ENCODE data around the gene MLST8.

The MLST8 gene

DNA sequence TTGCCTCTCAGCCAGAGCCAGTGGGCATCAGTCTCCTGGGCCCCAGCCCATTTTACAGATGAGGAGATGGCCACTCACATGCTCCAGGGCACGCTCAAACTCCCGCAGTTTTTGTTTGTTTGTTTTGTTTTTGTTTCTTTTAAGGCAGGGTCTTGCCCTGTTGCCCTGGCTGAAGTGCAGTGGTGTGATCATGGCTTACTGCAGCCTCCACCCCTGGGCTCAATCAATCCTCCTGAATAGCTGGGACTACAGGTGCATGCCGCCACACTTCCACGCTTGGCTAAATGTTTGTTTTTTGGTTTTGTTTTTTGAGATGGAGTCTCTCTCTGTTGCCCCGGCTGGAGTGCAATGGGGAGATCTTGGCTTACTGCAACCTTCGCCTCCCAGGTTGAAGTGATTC is 21.7 kb downstream of the MLST8 start:
- H3K4me3 ChIP-seq (ENCODE audit: low read length) = no peak overlapping the region
- H3K4me1 ChIP-seq (ENCODE audit: insufficient read depth, low read length) = no peaks in the 10 kb centered on the region
- no peak overlapping the region for H3K9ac ChIP-seq (ENCODE audit: low read depth, low read length)
- H3K27me3 ChIP-seq (ENCODE audit: insufficient read depth, low read length) = no peaks in the 10 kb centered on the region
- no peak overlapping the region for H3K27ac ChIP-seq (ENCODE audit: low read depth, low read length)
- 89% methylated on average over 6 of the region's 6 CpGs for WGBS
- peaks cover 28% of the 10 kb centered on the region for H3K36me3 ChIP-seq (ENCODE audit: insufficient read depth, low read length)
- no peaks in the 10 kb centered on the region for H3K9me3 ChIP-seq (ENCODE audit: insufficient read depth, low read depth, low read length)

DNA sequence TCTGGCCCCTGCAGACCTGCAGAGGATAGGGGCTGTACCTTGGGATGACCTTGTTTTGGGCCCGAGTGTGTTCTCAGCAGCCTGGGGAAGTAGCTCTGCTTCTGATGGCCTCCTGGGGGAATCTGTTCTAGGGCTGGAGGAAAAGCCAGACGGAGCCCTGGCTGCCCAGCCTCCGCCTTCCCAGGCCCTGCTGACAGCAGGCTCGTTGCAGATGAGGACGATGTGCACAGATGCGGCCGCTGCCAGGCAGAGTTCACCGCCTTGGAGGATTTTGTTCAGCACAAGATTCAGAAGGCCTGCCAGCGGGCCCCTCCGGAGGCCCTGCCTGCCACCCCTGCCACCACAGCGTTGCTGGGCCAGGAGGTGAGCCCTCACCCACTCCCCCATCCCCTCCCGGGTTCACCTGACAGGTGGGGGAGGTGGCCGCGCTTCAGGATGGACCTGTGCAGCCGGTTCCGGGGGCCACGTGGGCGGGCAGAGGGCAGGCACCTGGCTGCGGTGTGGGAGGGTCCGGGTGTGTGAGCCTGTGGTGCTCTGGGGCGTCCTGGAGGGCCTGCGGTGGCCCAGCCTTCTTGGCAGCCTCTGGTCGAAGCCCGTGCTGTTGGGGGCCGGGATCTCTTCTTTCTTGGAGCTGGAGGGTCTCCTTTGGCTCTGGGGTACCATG is 23.0 kb downstream of the MLST8 start:
- Histone ChIP-seq H3K27ac (ENCODE audit: low read depth, low read length) (no peak overlapping the region), H3K4me3 (ENCODE audit: low read length) (no peak overlapping the region), H3K36me3 (ENCODE audit: insufficient read depth, low read length) (peaks cover 42% of the 10 kb centered on the region), H3K9me3 (ENCODE audit: insufficient read depth, low read depth, low read length) (no peaks in the 10 kb centered on the region), H3K9ac (ENCODE audit: low read depth, low read length) (no peak overlapping the region), H3K27me3 (ENCODE audit: insufficient read depth, low read length) (no peaks in the 10 kb centered on the region), H3K4me1 (ENCODE audit: insufficient read depth, low read length) (no peaks in the 10 kb centered on the region)
- 96% methylated on average over 25 of the region's 25 CpGs for WGBS

DNA sequence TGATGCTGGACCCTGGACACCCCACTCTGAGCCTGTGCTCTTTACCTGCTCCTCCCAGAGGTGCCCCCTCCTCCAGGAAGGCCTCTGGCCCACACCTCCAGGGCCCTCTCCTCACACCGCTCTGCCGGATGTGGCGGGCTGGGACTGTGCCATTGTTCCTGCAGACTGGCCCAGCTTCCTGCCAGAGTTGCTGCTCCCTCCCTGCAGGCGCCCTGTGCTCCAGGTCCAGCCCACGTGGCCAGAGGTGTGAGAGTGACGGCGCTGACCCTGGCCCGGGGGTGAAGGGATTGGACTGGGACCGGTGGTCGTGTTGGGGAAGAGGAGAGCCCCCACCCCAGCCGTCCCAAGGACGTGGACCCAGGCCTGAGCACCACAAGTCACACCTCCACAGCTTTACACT is 23.8 kb downstream of the MLST8 start:
- WGBS = 96% methylated on average over 12 of the region's 12 CpGs
- H3K27ac ChIP-seq (ENCODE audit: low read depth, low read length) = no peak overlapping the region
- no peaks in the 10 kb centered on the region for H3K27me3 ChIP-seq (ENCODE audit: insufficient read depth, low read length)
- H3K9ac ChIP-seq (ENCODE audit: low read depth, low read length) = no peak overlapping the region
- H3K36me3 ChIP-seq (ENCODE audit: insufficient read depth, low read length) = peaks cover 49% of the 10 kb centered on the region
- no peaks in the 10 kb centered on the region for H3K9me3 ChIP-seq (ENCODE audit: insufficient read depth, low read depth, low read length)
- H3K4me1 ChIP-seq (ENCODE audit: insufficient read depth, low read length) = no peaks in the 10 kb centered on the region
- H3K4me3 ChIP-seq (ENCODE audit: low read length) = no peak overlapping the region

DNA sequence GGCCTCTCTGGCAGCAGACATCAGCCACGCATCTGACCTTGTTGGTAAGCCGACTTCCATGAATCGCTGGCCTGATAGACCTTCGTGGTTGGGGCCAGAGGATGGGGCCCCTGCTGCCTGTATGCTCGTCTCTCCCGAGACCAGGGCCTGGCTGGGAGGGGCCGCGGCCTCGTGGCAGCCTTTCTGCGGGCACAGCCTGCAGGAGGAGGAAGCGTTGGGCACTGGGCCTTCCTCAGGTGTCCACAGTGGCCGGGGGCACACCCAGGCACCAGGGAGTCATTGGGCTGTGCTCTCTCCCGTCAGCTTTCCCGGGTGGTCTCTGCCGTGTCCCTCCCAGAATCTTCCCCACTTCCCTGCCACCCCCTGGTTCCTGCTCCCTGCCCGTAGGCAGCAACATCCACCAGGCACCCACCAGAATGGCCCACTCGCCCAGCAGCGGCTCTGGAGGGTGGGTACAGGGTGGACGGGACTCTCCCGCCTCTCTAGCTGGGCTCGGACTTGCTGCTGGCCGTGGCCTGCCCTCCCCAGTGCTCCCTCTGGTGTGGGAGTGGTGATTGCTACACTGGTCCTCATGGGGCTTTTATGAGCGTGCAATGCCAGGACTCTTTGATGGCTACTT is 24.5 kb downstream of the MLST8 start:
- 94% methylated on average over 23 of the region's 23 CpGs for WGBS
- no peaks in the 10 kb centered on the region for H3K4me1 ChIP-seq (ENCODE audit: insufficient read depth, low read length)
- peaks cover 53% of the 10 kb centered on the region for H3K36me3 ChIP-seq (ENCODE audit: insufficient read depth, low read length)

DNA sequence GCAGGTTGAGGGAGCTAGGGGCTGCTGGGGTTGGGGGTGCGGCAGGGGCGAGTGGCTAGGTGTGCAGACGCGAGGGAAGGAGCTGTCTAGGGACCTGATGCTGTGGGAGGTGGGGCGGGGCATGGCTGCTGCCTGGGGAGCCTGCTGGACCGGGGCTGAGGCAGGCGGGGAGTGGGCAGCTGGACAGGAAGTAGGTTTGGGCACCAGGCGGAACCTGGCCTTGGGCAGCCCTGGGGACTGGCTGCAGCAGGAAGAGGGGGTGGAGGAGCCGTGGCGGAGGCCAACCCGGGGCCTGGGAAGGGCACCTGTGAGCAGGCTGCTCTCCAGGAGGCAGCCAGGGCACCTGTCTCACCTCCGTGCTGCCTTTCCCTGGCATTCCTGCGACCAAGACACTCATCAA is 25.1 kb downstream of the MLST8 start:
- Histone ChIP-seq H3K36me3 (ENCODE audit: insufficient read depth, low read length) (peaks cover 57% of the 10 kb centered on the region), H3K9me3 (ENCODE audit: insufficient read depth, low read depth, low read length) (no peaks in the 10 kb centered on the region), H3K4me3 (ENCODE audit: low read length) (no peak overlapping the region), H3K27me3 (ENCODE audit: insufficient read depth, low read length) (no peaks in the 10 kb centered on the region), H3K4me1 (ENCODE audit: insufficient read depth, low read length) (no peaks in the 10 kb centered on the region), H3K27ac (ENCODE audit: low read depth, low read length) (no peak overlapping the region), H3K9ac (ENCODE audit: low read depth, low read length) (no peak overlapping the region)
- 95% methylated on average over 13 of the region's 13 CpGs for WGBS

More for the DNA sequence above, 24.5 kb downstream of the MLST8 start:
- Histone ChIP-seq H3K27ac (ENCODE audit: low read depth, low read length) (no peak overlapping the region), H3K9me3 (ENCODE audit: insufficient read depth, low read depth, low read length) (no peaks in the 10 kb centered on the region), H3K4me3 (ENCODE audit: low read length) (no peak overlapping the region), H3K27me3 (ENCODE audit: insufficient read depth, low read length) (no peaks in the 10 kb centered on the region), H3K9ac (ENCODE audit: low read depth, low read length) (no peak overlapping the region)

DNA sequence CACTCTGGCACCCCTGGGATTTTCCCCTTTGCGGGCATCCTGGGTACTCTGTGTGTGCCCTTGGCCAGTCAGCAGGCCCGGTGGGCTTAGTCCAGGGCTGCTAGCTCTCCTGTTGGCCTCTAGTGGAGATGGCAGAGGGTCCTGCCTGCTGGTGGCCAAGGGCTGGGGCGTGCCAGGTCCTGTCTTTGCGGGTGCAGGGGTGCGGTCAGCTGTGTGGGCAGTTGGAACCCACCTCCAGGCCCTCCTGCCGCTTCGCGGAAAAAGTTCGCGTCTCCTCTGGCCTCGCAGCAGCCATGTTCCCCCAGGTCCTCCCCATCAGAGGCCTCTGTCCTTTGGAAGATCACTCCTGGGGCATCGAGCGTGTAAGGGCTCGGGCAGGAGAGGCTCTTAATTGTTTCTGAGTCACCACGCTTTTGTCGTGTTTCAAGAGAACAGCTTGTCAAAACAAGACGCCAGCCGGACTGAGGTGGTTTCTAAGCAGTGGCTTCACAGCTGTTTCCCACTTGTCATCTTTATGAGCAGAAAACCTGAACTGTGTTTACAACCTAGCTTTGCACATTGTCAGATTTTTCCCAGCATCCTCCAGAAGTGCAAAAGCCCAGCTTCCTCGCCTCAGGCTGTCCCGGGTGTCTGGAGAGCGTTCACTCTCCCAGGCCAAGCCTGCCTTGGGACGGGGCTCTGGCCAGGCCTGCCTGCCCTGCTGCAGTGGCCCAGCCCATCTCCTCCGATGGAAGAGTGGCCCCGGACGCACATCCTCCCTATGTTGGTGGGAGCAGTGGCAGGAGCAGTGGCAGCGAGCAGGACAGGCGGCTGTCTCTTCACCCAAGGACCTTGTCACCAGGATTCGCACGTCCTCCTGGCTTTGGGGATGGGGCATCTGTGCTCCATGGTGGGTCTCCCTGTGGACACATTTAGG is 26.0 kb downstream of the MLST8 start:
- WGBS = 94% methylated on average over 29 of the region's 29 CpGs
- Histone ChIP-seq H3K27ac (ENCODE audit: low read depth, low read length) (no peak overlapping the region), H3K27me3 (ENCODE audit: insufficient read depth, low read length) (peaks cover 6% of the 10 kb centered on the region), H3K4me1 (ENCODE audit: insufficient read depth, low read length) (no peaks in the 10 kb centered on the region), H3K9ac (ENCODE audit: low read depth, low read length) (no peak overlapping the region), H3K36me3 (ENCODE audit: insufficient read depth, low read length) (peaks cover 60% of the 10 kb centered on the region), H3K4me3 (ENCODE audit: low read length) (no peak overlapping the region), H3K9me3 (ENCODE audit: insufficient read depth, low read depth, low read length) (no peaks in the 10 kb centered on the region)

DNA sequence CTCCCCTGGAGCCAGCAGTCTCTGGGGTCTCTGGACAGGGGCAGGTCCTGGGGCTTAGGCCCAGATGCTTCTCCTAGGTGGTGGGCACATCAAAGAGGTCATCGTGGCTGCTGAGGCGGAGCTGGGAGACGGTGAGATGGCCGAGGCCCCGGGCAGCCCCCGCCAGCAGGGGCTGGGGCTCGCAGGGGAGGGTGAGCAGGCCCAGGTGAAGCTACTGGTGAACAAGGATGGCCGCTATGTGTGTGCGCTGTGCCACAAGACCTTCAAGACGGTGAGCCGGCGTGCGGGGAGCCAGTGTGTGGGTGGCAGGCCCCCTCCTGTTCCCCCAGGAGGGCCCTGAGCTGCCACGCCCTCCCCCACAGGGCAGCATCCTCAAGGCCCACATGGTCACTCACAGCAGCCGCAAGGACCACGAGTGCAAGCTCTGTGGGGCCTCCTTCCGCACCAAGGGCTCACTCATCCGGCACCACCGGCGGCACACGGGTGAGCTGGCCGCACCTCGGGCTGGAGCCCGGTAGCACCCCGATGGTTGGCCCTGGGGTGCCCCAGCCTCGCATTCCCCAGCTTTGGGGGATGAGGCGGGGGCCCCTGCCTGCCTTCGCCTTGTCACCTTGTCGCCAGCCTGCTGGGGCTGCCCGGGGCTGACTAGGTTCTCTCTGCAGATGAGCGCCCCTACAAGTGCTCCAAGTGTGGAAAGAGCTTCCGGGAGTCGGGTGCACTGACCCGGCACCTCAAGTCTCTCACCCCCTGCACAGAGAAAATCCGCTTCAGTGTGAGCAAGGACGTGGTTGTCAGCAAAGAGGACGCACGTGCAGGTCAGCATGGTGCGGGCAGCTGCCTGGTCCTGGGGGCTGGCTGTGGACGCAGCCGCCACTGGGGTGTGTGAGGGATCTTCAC is 27.1 kb downstream of the MLST8 start:
- WGBS = 92% methylated on average over 41 of the region's 41 CpGs
- H3K4me3 ChIP-seq (ENCODE audit: low read length) = no peak overlapping the region

DNA sequence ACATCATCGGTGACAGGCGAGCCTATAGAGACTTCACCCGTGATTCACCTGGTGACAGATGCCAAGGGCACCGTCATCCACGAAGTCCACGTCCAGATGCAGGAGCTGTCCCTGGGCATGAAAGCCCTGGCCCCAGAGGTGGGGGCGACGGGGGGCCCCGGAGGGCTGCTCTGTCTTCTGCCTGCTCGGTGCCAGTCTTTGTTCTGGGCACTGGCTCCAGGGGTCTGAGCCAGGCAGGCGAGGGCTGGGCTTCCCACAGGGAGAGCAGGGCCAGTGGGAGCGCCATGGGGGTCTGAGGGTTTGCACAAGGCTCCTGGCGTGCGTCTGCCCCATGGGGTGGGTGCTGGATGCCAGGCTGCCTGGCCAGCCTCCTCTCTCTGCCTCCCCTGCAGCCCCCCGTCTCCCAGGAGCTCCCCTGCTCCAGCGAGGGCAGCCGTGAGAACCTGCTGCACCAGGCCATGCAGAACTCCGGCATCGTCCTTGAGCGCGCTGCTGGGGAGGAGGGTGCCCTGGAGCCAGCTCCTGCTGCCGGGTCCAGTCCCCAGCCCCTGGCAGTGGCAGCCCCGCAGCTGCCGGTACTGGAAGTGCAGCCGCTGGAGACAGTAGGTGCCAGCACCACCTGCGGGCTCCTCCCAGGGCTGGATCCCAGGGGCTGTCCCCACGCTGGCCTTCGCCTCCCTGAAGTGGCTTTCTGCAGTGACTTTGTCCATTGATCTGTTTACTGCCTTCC is 28.0 kb downstream of the MLST8 start:
- Histone ChIP-seq H3K9ac (ENCODE audit: low read depth, low read length) (no peak overlapping the region), H3K4me3 (ENCODE audit: low read length) (no peak overlapping the region), H3K27ac (ENCODE audit: low read depth, low read length) (no peak overlapping the region), H3K36me3 (ENCODE audit: insufficient read depth, low read length) (peaks cover 54% of the 10 kb centered on the region), H3K4me1 (ENCODE audit: insufficient read depth, low read length) (no peaks in the 10 kb centered on the region; the same call in 1 of the 2 replicates), H3K9me3 (ENCODE audit: insufficient read depth, low read depth, low read length) (no peaks in the 10 kb centered on the region), H3K27me3 (ENCODE audit: insufficient read depth, low read length) (peaks cover 25% of the 10 kb centered on the region)
- WGBS = 95% methylated on average over 28 of the region's 28 CpGs

More for the DNA sequence above, 27.1 kb downstream of the MLST8 start:
- peaks cover 56% of the 10 kb centered on the region for H3K36me3 ChIP-seq (ENCODE audit: insufficient read depth, low read length)
- no peak overlapping the region for H3K27ac ChIP-seq (ENCODE audit: low read depth, low read length)
- no peaks in the 10 kb centered on the region; the same call in 1 of the 2 replicates for H3K4me1 ChIP-seq (ENCODE audit: insufficient read depth, low read length)
- H3K9me3 ChIP-seq (ENCODE audit: insufficient read depth, low read depth, low read length) = no peaks in the 10 kb centered on the region
- H3K27me3 ChIP-seq (ENCODE audit: insufficient read depth, low read length) = peaks cover 17% of the 10 kb centered on the region
- no peak overlapping the region for H3K9ac ChIP-seq (ENCODE audit: low read depth, low read length)

DNA sequence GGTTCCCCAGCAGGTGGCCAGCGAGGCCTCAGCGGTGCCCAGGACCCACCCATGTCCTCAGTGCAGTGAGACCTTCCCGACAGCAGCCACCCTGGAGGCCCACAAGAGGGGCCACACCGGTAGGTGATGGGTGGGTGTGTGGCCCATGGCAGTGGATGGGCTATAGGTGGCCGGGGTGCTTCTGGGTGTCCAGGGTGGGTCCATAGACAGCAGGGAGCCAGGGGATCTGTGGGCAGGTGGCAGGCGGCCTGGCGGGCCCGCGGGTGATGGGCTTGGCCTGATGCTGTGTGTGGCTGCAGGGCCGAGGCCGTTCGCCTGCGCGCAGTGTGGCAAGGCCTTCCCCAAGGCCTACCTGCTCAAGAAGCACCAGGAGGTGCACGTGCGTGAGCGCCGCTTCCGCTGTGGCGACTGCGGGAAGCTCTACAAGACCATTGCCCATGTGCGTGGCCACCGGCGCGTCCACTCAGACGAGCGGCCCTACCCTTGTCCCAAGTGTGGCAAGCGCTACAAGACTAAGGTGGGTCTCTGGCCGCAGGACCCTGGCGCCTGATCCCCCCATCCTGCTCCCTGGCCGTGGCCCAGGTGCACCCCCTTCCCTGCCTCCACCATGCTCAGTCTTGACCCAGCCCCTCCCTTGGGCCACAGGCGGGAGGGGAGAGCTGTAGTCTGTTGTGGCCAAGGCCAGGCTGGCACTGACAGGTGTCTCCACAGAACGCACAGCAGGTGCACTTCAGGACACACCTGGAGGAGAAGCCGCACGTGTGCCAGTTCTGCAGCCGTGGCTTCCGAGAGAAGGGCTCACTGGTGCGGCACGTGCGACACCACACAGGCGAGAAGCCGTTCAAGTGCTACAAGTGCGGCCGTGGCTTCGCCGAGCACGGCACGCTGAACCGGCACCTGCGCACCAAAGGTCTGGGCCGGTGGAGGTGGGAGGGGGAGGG is 28.9 kb downstream of the MLST8 start:
- no peak overlapping the region for H3K9ac ChIP-seq (ENCODE audit: low read depth, low read length)
- 96% methylated on average over 51 of the region's 51 CpGs for WGBS
- H3K4me1 ChIP-seq (ENCODE audit: insufficient read depth, low read length) = no peaks in the 10 kb centered on the region; the same call in 1 of the 2 replicates
- H3K9me3 ChIP-seq (ENCODE audit: insufficient read depth, low read depth, low read length) = no peaks in the 10 kb centered on the region
- H3K4me3 ChIP-seq (ENCODE audit: low read length) = no peak overlapping the region
- H3K36me3 ChIP-seq (ENCODE audit: insufficient read depth, low read length) = peaks cover 50% of the 10 kb centered on the region
- H3K27me3 ChIP-seq (ENCODE audit: insufficient read depth, low read length) = peaks cover 29% of the 10 kb centered on the region
- no peak overlapping the region for H3K27ac ChIP-seq (ENCODE audit: low read depth, low read length)
